NCI-H1694 (cell line): ENCODE measurements around the gene INPP5J.
A peak's percentile ranks its signal among the peaks of the same experiment; 100 is the strongest.
"Not testable (repeated sequence)": the region's sequence is repeated elsewhere in the genome, so short reads cannot be mapped to it uniquely, and the experiment has no call there.

Source experiments
- DNase-seq: peaks from one replicate; lab custom pipeline; 2025; lab: John Stamatoyannopoulos, UW

The INPP5J gene, protein sequence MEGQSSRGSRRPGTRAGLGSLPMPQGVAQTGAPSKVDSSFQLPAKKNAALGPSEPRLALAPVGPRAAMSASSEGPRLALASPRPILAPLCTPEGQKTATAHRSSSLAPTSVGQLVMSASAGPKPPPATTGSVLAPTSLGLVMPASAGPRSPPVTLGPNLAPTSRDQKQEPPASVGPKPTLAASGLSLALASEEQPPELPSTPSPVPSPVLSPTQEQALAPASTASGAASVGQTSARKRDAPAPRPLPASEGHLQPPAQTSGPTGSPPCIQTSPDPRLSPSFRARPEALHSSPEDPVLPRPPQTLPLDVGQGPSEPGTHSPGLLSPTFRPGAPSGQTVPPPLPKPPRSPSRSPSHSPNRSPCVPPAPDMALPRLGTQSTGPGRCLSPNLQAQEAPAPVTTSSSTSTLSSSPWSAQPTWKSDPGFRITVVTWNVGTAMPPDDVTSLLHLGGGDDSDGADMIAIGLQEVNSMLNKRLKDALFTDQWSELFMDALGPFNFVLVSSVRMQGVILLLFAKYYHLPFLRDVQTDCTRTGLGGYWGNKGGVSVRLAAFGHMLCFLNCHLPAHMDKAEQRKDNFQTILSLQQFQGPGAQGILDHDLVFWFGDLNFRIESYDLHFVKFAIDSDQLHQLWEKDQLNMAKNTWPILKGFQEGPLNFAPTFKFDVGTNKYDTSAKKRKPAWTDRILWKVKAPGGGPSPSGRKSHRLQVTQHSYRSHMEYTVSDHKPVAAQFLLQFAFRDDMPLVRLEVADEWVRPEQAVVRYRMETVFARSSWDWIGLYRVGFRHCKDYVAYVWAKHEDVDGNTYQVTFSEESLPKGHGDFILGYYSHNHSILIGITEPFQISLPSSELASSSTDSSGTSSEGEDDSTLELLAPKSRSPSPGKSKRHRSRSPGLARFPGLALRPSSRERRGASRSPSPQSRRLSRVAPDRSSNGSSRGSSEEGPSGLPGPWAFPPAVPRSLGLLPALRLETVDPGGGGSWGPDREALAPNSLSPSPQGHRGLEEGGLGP

GRCh38 chr22:31122532-31123291 lies at the start of gene INPP5J:
INPP5J (plus strand) TSS chr22:31122966; CDS start chr22:31123015, 49 bp downstream.
- peak; percentile 14 for DNase-seq

DNA sequence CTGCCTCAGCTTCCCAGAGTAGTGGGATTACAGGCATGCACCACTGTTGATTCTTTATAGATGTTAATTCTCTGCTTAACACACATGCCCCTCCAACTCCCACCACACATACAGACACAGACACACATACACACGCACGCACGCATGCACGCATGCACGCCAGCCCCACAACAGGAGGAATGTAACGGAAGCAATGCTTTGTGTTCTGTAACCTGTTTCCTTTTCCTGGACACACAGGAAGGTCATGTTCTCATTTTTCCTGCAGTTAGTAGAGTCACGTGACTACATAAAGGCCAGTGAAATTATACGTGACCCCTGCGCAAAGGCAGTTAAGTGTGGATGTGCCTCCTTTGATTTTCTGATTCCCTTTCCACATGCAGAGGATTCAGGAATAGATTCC lies 49.6 kb upstream of the INPP5J start:
- DNase-seq, result not testable (repeated sequence)

- not testable (repeated sequence) for DNase-seq
Observed at GRCh38 chr22:31073545-31074145, 49.1 kb upstream of the INPP5J start.

GRCh38 chr22:31075961-31076360 lies 46.8 kb upstream of the INPP5J start:
- no peak for DNase-seq

DNA sequence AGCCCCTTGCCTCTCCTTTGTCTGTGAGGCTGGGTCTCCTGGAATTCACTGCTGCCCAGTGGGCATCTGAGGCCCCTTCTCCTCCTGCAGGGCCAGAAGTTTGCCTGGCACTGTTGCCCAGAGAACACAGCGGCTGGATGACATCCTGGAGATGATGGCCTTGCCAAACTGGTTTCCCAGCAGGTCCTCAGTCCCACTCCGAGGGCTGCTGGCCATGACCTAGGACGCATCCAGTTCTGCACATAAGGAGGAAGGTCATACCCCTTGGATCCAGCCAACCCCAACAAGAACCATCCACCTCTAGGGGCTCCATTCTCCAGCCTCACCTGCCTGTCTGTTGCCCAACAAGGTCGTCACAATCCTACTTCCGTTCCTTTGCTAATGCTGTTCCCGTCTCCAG lies 45.1 kb upstream of the INPP5J start:
- DNase-seq, result no peak

- DNase-seq, result not testable (repeated sequence)
Observed at GRCh38 chr22:31078389-31078788, 44.4 kb upstream of the INPP5J start.

DNA sequence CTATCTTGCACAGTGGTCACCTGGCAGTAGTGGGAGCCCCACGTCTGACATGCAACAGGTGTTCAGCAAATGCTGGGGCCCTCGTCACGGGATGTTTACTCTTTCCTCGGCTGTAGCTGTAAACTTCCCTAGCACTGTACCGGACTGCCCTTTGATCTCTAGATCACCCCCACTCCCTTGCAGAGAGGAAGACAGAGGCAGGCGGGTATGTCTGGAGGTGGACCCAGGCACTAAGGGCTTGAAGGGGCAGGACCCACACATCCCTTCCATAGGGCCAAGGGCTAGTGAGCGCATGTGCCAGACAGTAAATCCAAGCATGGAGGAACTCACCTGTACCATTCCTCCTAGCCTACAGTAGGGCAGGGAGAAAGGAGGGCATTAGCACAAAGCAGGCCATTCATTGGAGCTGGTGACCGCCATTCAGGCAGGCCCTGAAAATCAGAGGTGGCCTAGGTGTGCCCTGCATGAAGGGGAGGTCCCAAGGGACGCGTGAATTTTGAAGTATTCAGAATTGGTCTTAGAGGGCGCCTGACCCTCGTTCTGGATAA lies 43.6 kb upstream of the INPP5J start:
- no peak for DNase-seq

DNA sequence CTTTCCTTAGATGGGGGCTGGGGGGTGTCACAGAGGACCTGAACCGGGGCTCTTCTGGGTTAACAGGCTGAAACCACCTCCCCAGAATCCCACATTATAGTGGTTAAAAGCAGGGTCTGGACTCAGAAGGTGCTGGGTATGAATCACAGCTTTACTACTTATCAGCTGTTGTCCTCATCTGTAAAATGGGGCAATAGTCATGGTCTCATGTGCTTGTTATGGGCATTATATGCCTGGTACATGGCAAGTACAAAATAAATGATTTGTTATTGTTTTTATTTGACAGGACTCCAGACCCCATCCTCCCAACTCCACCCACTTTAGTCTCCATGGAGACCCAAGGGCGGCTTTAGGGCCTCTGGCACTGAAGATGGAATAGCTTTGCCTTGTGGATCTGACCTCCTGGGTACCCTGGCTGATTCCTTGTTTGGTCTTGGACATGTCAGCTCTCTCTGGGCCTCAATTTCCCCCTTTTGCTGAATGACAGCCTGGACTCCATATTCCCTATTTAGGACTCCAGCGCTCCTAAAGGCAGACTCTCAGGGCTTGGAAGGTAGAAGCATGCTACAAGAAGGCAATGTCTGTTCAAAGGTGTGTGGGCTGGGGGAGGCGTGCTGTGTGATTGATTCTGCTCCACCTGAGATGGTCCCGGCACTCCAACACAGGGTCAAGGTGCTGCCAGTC lies 42.5 kb upstream of the INPP5J start:
- DNase-seq, result no peak

GRCh38 chr22:31080848-31081649 lies 41.7 kb upstream of the INPP5J start, which contains the start of gene SMTN:
SMTN (plus strand) TSS chr22:31081318; CDS start chr22:31083259, 1,941 bp downstream.
- DNase-seq, result peak; percentile 59

GRCh38 chr22:31081963-31082605 lies 40.7 kb upstream of the INPP5J start:
- no peak for DNase-seq

DNA sequence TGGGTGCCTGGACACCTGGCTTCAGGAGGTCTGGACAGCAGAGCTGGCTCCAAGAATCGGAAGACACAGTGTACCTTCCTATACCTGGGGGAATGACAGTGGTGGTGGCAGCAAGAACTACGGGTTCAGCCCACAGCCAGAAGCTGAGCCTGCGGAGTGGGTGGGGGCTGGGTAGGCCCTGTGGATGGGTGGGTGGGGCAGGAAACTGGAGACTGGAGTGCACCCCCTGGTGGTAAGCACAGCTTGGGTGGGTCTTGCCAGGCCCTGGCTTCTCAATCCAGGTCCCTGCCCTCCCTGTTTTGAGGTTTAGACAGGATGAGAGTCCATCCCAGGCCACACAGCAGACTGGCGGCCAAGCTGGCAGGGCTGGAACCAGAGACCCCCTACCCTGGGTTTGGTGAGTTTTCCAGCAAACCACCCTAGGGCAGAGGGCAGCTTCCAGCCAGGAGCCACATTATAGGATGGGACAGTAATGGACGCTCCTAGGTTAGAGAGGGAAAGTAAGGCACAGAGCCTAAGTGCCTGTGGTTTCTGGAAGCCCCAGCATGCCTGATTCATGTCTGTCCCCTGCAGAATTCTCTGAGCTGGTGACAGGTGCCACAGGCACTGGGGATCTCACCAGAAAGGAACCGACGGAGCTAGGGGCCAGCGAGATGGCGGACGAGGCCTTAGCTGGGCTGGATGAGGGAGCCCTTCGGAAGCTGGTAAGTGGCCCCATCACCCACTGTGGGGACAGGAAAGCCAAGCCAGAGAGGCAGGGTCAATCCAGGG lies 40.0 kb upstream of the INPP5J start:
- peak; percentile 33 for DNase-seq

GRCh38 chr22:31083377-31083768 lies 39.4 kb upstream of the INPP5J start:
- DNase-seq, result no peak

DNA sequence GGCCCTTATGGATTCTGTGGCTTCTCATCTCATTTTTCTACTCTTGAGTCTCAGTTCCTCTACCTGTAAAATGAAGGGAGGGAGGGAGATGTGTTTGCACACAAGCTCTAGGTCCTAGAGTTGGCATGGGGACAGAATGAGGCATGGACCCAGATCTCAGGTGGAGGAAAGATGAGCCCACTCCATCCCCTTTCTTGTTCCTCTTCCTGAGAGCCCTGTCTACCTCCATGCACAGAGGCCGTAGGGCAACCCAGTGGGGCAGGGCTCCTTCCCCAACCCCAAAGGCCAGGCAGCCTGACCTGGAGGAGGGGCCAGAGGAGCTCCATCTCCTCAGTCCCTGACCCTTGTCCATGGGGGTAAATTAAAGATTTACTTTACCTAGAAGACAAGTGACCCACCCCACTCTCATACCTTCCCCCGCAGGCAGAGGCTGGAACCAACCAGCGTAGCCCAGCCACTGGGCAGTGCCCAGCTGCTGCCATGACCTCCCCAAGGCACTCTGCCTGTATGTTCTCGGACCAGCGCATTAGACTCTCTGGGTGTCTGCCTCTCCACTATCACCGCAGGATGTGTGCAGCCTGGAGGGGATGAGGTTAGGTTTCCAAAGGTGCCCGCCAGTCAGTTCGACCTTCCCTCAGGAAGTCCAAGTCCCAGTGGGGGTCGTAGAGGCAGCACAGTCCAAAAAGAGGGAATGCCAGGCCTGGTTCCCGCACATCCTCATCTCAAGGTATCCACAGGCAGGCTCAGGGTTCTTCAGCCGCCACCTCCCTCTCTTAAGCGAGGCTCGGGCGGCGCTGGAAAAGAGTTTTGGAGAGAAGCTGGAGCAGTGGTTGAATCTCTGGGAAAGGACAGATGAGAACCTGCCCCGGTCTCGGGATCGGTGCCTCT lies 38.6 kb upstream of the INPP5J start:
- DNase-seq, result no peak

- no peak for DNase-seq
Observed at GRCh38 chr22:31084811-31085492, 37.8 kb upstream of the INPP5J start.

GRCh38 chr22:31085493-31085824 lies 37.3 kb upstream of the INPP5J start:
- DNase-seq, result no peak

GRCh38 chr22:31085928-31086327 lies 36.8 kb upstream of the INPP5J start:
- DNase-seq, result no peak
